HCT116 (cell line): Measurements from ENCODE around the gene GPT2.

Source experiments
- CTCF ChIP-seq, 3 experiments: fragments of 200-600 bp in 1 of 3; sonication (generic) in 1 of 3; IDR thresholded peaks in 2 of 3; conservative IDR thresholded peaks in 1 of 3; 2 replicates each; pipeline ENCODE4 v1.5.1; 2012 to 2017; ENCODE audit warnings: low read depth in 2 of 3, low read length in 2 of 3, antibody characterized with exemption in 1 of 3, borderline replicate concordance in 1 of 3, control low read depth in 1 of 3, mild to moderate bottlenecking in 1 of 3, mixed read lengths in 1 of 3, mixed run types in 1 of 3, moderate library complexity in 1 of 3; ENCODE audit not compliant: insufficient read depth in 1 of 3
- EZH2 ChIP-seq: fragments of 200-600 bp; sonication (generic); IDR thresholded peaks from 2 replicates; pipeline ENCODE4 v1.6.1; 2017; ENCODE audit warnings: antibody characterized with exemption, mixed run types
- POLR2AphosphoS5 ChIP-seq: IDR thresholded peaks from 2 replicates; pipeline ENCODE4 v1.6.1; 2011; ENCODE audit warnings: mild to moderate bottlenecking, low read depth, low read length, moderate library complexity

- TF ChIP-seq CTCF (IDR thresholded peaks at IDR 0.05 in 2 of 3, conservative IDR thresholded peaks at IDR 0.05 in 1 of 3; ENCODE audit: borderline replicate concordance in 1 of 3, insufficient read depth in 1 of 3, low read depth in 2 of 3, low read length in 2 of 3) (no peak), POLR2AphosphoS5 (no peak), EZH2 (no peak)
Observed at GRCh38 chr16:46884513-46885293, 541 bp downstream of the GPT2 start.
